ENCODE data around the gene DAP.
"Not testable (repeated sequence)": the region's sequence is repeated elsewhere in the genome, so short reads cannot be mapped to it uniquely, and the experiment has no call there.

Gene DAP

DNA sequence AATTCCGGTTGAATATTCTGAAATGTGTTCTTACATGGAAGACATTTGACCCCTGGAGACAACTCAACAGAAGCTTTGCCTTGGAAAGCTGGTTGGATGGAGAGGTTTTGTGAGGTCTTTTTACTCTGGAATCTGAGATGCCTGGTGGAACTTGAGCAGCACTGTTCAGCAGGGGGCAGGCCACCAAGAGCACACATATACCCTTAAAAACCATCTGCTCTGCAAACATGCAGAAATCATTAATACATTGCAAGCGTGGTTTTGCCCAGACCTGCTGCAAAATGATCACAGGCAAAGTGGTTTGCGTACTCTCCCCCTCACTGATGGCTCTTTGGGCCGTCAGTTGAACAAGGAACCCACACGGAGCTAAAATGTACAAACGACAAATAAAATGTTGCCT is 32.8 kb upstream of the DAP start:
- Mint-ChIP-seq H3K4me1 (peaks cover 6% of the 10 kb centered on the region), H3K9me3 (no peaks in the 10 kb centered on the region), H3K4me3 (no peak overlapping the region), H3K27ac (no peak overlapping the region), H3K27me3 (ENCODE audit: low read depth) (no peaks in the 10 kb centered on the region), H3K36me3 (ENCODE audit: low read depth) (no peaks in the 10 kb centered on the region)
- TF ChIP-seq, protein P1, sequence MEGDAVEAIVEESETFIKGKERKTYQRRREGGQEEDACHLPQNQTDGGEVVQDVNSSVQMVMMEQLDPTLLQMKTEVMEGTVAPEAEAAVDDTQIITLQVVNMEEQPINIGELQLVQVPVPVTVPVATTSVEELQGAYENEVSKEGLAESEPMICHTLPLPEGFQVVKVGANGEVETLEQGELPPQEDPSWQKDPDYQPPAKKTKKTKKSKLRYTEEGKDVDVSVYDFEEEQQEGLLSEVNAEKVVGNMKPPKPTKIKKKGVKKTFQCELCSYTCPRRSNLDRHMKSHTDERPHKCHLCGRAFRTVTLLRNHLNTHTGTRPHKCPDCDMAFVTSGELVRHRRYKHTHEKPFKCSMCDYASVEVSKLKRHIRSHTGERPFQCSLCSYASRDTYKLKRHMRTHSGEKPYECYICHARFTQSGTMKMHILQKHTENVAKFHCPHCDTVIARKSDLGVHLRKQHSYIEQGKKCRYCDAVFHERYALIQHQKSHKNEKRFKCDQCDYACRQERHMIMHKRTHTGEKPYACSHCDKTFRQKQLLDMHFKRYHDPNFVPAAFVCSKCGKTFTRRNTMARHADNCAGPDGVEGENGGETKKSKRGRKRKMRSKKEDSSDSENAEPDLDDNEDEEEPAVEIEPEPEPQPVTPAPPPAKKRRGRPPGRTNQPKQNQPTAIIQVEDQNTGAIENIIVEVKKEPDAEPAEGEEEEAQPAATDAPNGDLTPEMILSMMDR (IDR thresholded peaks at IDR 0.05; ENCODE audit: unreplicated experiment in 3 of 3): no peak

DNA sequence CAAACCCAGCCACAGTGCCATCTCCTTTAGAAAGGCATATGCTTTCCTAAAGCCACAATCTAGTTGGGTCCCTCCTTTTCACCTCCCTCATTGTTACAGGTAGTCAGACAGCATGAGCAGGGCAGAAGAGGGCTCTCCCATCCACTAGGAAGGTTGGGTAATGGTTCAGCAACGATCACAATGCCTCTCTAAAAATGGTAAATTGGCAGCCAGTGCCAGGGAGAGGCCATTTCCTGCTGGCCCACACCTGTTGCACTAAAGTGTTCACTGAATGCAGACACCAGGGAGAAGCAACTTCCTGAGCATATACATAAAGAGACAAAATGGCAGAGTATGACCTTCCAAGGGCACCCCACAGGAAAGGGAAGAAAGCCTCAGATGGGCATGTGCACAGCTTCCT is 31.3 kb upstream of the DAP start:
- H3K4me1 Mint-ChIP-seq: peaks cover 8% of the 10 kb centered on the region
- no peaks in the 10 kb centered on the region for H3K27me3 Mint-ChIP-seq (ENCODE audit: low read depth)
- H3K36me3 Mint-ChIP-seq (ENCODE audit: low read depth): no peaks in the 10 kb centered on the region
- TF ChIP-seq, protein P1 (IDR thresholded peaks at IDR 0.05; ENCODE audit: unreplicated experiment in 3 of 3): no peak
- no peak overlapping the region for H3K27ac Mint-ChIP-seq
- H3K4me3 Mint-ChIP-seq: no peak overlapping the region
- H3K9me3 Mint-ChIP-seq: no peaks in the 10 kb centered on the region

DNA sequence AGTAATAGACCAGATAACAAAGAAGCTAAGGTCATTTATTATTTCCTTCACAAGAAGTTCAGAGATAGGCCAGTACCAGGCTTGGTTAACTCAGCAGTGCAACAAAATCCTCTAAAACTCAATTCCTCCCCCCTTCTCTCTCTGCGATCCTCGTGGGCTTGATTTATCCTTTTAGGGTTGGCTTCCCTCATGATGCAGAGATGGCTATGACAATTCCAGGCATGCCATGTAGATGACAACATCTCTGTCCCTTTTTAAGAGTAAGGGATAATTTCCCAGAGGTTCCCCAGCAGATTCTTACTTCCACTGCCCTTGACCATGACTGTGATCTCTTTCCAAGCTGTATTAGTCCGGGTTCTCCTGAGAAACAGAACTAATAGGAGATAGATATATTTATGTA is 28.7 kb upstream of the DAP start:
- Mint-ChIP-seq H3K27ac (peak overlapping the region in 1 of 3 experiments; percentile 63), H3K9me3 (no peaks in the 10 kb centered on the region), H3K4me1 (peaks cover 8% of the 10 kb centered on the region), H3K36me3 (ENCODE audit: low read depth) (no peaks in the 10 kb centered on the region), H3K27me3 (ENCODE audit: low read depth) (no peaks in the 10 kb centered on the region), H3K4me3 (no peak overlapping the region)
- TF ChIP-seq, protein P1 (IDR thresholded peaks at IDR 0.05; ENCODE audit: unreplicated experiment in 3 of 3): no peak

DNA sequence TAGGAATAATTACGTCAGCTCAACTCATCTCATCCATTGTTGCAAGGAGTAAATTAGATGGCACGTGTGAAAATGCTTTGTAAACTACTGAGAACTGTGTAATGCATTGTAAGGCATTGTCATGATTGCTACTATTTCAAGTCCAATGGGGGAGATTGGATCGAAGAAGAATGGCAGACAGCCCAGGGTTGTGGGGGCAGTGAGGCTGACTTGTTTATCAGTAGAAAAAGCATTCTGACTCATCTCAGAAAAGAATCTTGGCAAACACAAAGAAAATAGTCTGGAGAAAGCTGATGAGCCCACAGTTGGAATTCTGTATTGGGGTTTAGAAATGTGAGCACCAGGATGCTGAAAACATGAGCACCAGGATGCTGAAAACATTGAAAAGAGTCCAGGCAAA is 28.0 kb upstream of the DAP start:
- no peaks in the 10 kb centered on the region for H3K36me3 Mint-ChIP-seq (ENCODE audit: low read depth)
- no peak overlapping the region for H3K4me3 Mint-ChIP-seq
- TF ChIP-seq, protein P1 (IDR thresholded peaks at IDR 0.05; ENCODE audit: unreplicated experiment in 3 of 3): no peak
- H3K27ac Mint-ChIP-seq: peak overlapping the region in 2 of 3 experiments; percentile 30 to 63
- no peaks in the 10 kb centered on the region for H3K9me3 Mint-ChIP-seq
- H3K27me3 Mint-ChIP-seq (ENCODE audit: low read depth): no peaks in the 10 kb centered on the region
- peaks cover 8% of the 10 kb centered on the region for H3K4me1 Mint-ChIP-seq

DNA sequence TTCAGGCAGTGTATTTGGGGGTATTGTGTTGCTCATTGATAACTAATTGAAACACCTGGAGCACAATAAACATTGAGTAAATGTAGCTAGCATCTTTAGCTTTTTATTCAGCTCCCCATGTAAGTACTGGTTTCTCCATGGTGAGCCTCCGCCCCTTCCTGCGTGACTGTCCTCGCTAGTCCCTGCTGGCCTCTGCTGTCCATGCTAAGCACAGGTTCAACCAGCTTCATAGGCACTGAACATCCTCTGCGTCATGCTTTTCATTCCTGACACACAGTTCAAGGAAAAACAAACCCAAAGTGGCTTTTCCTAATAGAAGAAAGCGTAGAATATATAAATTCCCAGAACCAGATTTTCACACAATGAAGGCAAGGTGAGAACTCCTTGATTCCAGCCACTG is 27.3 kb upstream of the DAP start:
- Mint-ChIP-seq H3K36me3 (ENCODE audit: low read depth) (no peaks in the 10 kb centered on the region), H3K4me1 (peaks cover 8% of the 10 kb centered on the region), H3K27me3 (ENCODE audit: low read depth) (no peaks in the 10 kb centered on the region), H3K4me3 (no peak overlapping the region), H3K27ac (no peak overlapping the region), H3K9me3 (no peaks in the 10 kb centered on the region)
- TF ChIP-seq, protein P1 (IDR thresholded peaks at IDR 0.05; ENCODE audit: unreplicated experiment in 3 of 3): no peak

DNA sequence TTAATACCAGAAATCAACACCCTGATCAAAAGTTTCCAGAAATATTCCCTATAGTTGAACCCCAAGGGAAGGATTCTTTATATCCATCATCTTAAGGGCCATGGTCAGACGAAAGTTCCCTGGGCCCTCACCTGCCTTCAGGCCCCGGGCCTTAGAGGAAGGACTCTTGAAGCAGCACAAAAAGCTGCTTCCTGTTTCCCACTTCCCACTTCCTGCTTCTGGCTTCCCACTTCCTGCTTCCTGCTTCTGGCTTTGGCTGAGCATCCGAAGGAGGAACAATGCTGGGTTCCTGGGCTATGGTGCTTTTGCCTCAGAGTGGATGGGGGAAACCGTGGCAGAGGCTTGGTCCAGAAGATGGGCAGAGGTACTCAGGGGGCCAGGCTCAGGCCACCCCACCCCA is 25.8 kb upstream of the DAP start:
- H3K4me1 Mint-ChIP-seq: peaks cover 8% of the 10 kb centered on the region
- H3K27me3 Mint-ChIP-seq (ENCODE audit: low read depth): peaks cover under 1% of the 10 kb centered on the region
- H3K9me3 Mint-ChIP-seq: peaks cover 5% of the 10 kb centered on the region
- no peak overlapping the region for H3K4me3 Mint-ChIP-seq
- no peak overlapping the region for H3K27ac Mint-ChIP-seq
- H3K36me3 Mint-ChIP-seq (ENCODE audit: low read depth): no peaks in the 10 kb centered on the region
- TF ChIP-seq, protein P1 (IDR thresholded peaks at IDR 0.05; ENCODE audit: unreplicated experiment in 3 of 3): no peak

DNA sequence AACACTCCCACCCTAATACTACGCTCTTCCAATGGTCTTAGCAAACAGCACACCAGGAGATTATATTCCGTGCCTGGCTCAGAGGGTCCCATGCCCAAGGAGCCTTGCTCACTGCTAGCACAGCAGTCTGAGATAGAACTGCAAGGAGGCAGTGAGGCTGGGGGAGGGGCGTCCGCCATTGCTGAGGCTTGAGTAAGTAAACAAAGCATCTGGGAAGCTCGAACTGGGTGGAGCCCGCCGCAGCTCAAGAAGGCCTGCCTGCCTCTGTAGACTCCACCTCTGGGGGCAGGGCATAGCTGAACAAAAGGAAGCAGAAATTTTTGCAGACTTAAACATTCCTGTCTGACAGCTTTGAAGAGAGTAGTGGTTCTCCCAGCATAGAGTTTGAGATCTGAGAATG is 19.2 kb upstream of the DAP start:
- not testable (repeated sequence) for H3K36me3 Mint-ChIP-seq (ENCODE audit: low read depth); H3K27me3 Mint-ChIP-seq (ENCODE audit: low read depth); H3K4me3 Mint-ChIP-seq; H3K27ac Mint-ChIP-seq
- peaks cover 13% of the 10 kb centered on the region for H3K4me1 Mint-ChIP-seq
- H3K9me3 Mint-ChIP-seq: peaks cover 25% of the 10 kb centered on the region
